Right atrium auricular region (tissue), 2 donors: Measurements from ENCODE around the gene TLR6. TPM values are rescaled to one million over a fixed set of nuclear protein-coding genes. Genes with fewer than 3 reads are reported as not detected.

Experiments used
- DNase-seq: peaks from one replicate; pipeline ENCODE4 v3.0.0-alpha.2; 2019; ENCODE audit warnings: low spot score
- H3K27ac ChIP-seq, 2 donors: fragments of 200-600 bp; sonication (generic); 1 replicate in 1 of 2; 2 replicates in 1 of 2; pipeline ENCODE4 v1.5.1; 2016 to 2019
- H3K27me3 ChIP-seq, 2 donors: fragments of 200-600 bp; sonication (generic); one replicate each; pipeline versions ENCODE4 v1.5.1 to v1.6.0; 2017 to 2019
- H3K36me3 ChIP-seq: fragments of 200-600 bp; sonication (generic); one replicate; pipeline ENCODE4 v1.5.1; 2016
- H3K4me1 ChIP-seq, 2 donors: fragments of 200-600 bp; sonication (generic); one replicate each; pipeline versions ENCODE4 v1.5.1 to v1.6.0; 2017 to 2019
- H3K4me3 ChIP-seq, 2 donors: fragments of 200-600 bp; sonication (generic); 1 replicate in 1 of 2; 2 replicates in 1 of 2; pipeline ENCODE4 v1.5.1; 2017 to 2019; ENCODE audit warnings: mild to moderate bottlenecking in 1 of 2, moderate library complexity in 1 of 2
- H3K9me3 ChIP-seq, 2 donors: fragments of 200-600 bp; sonication (generic); one replicate each; pipeline ENCODE4 v1.5.1; 2019
- total RNA-seq, 2 donors: library from RNA; depleted of rRNA; stranded (reverse); fragments of >200 nt; gene quantifications; one replicate each; pipeline ENCODE4 v1.1.0, GENCODE V29; 2016
- TF ChIP-seq, protein P1 (sequence below), 2 donors: fragments of 200-600 bp; sonication (generic); IDR thresholded peaks; one replicate each; pipeline ENCODE4 v1.5.1; 2019; ENCODE audit warnings: antibody characterized with exemption in 2 of 2

Gene TLR6
- total RNA-seq, 2 donors from 2014 or later, result 1.2 to 2.3 TPM

DNA sequence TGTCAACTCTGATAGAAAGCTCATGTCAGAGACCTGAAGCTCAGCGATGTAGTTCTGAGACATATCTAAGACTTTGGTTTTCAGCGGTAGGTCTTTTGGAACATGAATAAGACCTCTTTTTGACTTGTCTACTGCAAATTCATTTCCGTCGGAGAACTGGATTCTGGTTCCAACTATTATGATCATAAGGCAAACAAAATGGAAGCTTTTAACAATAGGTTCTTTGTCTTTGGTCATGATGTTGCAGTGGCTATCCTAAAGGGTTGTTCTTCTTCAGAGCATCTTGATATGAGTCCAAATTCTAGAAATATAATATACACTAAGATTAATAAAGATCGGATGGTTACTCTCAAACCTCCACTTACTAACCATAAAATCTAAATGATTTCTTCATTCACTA is 27.4 kb downstream of the TLR6 start:
- H3K4me1 ChIP-seq, result no peaks in the 10 kb centered on the region
- H3K36me3 ChIP-seq, result no peaks in the 10 kb centered on the region
- H3K4me3 ChIP-seq, result no peak overlapping the region
- no peak overlapping the region for H3K27ac ChIP-seq
- TF ChIP-seq, protein P1, sequence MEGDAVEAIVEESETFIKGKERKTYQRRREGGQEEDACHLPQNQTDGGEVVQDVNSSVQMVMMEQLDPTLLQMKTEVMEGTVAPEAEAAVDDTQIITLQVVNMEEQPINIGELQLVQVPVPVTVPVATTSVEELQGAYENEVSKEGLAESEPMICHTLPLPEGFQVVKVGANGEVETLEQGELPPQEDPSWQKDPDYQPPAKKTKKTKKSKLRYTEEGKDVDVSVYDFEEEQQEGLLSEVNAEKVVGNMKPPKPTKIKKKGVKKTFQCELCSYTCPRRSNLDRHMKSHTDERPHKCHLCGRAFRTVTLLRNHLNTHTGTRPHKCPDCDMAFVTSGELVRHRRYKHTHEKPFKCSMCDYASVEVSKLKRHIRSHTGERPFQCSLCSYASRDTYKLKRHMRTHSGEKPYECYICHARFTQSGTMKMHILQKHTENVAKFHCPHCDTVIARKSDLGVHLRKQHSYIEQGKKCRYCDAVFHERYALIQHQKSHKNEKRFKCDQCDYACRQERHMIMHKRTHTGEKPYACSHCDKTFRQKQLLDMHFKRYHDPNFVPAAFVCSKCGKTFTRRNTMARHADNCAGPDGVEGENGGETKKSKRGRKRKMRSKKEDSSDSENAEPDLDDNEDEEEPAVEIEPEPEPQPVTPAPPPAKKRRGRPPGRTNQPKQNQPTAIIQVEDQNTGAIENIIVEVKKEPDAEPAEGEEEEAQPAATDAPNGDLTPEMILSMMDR (IDR thresholded peaks at IDR 0.05), result no peak
- H3K9me3 ChIP-seq, result peaks cover 0 to 4% of the 10 kb centered on the region in 2 donors
- DNase-seq, result no peak
- no peaks in the 10 kb centered on the region for H3K27me3 ChIP-seq

DNA sequence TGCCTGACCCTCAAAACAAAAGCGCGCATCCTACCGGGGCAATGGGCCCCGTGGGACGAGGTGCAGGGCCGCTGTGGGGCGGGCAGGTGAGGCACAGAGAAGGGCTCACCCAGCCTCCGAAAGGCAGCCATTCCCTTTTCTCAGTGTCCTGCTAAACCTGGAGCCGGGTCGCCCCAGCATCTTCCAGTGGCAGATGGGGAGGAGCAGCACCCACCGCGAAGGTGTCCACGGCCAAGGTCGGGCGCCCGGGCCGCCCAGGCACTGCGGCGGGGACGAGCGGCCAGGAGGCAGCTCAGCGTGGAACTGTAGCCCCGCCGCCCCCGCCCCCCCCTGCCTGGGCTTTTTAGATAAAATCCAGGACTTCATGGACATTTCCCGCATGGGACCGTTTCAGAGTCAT is 32.9 kb downstream of the TLR6 start:
- no peak for DNase-seq
- Histone ChIP-seq H3K4me3 (no peak overlapping the region), H3K27me3 (no peaks in the 10 kb centered on the region), H3K9me3 (no peaks in the 10 kb centered on the region), H3K4me1 (no peaks in the 10 kb centered on the region), H3K27ac (no peak overlapping the region), H3K36me3 (no peaks in the 10 kb centered on the region)
- TF ChIP-seq, protein P1 (IDR thresholded peaks at IDR 0.05), result no peak

DNA sequence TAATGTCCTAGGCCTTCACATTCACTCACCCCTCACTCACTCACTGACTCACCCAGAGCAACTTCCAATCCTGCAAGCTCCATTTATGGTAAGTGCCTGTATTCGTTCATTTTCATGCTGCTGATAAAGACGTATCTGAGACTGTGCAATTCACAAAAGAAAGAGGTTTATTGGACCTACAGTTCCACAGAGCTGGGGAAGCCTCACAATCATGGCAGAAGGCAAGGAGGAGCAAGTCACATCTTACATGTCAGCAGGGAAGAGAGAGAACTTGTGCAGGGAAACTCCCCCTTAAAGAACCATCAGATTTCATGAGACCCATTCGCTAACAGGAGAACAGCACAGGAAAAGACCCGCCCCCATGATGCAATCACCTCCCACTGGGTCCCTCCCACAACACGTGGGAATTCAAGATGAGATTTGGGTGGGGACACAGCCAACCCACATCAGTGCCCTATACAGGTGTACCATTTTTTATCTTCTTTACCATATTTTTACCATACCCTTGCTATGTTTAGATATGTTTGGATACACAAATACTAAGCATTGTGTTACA is 33.8 kb downstream of the TLR6 start:
- H3K4me1 ChIP-seq, result no peaks in the 10 kb centered on the region
- H3K36me3 ChIP-seq, result no peaks in the 10 kb centered on the region
- TF ChIP-seq, protein P1 (IDR thresholded peaks at IDR 0.05), result no peak
- no peak for DNase-seq
- no peak overlapping the region for H3K27ac ChIP-seq
- no peaks in the 10 kb centered on the region for H3K27me3 ChIP-seq
- no peaks in the 10 kb centered on the region for H3K9me3 ChIP-seq
- no peak overlapping the region for H3K4me3 ChIP-seq

DNA sequence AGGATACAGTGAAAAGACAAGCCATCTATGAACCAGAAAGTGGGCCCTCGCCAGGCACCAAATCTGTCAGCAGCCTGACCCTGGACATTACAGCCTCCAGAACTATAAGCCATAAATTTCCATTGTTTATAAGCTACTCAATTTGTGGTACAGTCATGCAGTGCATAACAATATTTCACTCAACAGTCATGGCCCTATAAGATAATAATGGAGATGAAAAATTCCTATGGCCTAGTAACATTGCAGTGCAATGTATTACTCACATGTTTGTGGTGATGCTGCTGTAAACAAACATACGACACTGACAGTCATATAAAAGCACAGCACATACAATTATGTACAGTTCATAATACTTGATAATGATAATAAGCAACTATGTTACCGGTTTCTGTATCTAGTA is 34.9 kb downstream of the TLR6 start:
- no peaks in the 10 kb centered on the region for H3K9me3 ChIP-seq
- no peaks in the 10 kb centered on the region for H3K4me1 ChIP-seq
- H3K27ac ChIP-seq, result no peak overlapping the region
- H3K4me3 ChIP-seq, result no peak overlapping the region
- no peaks in the 10 kb centered on the region for H3K36me3 ChIP-seq
- no peak for DNase-seq
- H3K27me3 ChIP-seq, result no peaks in the 10 kb centered on the region
- TF ChIP-seq, protein P1 (IDR thresholded peaks at IDR 0.05), result no peak

DNA sequence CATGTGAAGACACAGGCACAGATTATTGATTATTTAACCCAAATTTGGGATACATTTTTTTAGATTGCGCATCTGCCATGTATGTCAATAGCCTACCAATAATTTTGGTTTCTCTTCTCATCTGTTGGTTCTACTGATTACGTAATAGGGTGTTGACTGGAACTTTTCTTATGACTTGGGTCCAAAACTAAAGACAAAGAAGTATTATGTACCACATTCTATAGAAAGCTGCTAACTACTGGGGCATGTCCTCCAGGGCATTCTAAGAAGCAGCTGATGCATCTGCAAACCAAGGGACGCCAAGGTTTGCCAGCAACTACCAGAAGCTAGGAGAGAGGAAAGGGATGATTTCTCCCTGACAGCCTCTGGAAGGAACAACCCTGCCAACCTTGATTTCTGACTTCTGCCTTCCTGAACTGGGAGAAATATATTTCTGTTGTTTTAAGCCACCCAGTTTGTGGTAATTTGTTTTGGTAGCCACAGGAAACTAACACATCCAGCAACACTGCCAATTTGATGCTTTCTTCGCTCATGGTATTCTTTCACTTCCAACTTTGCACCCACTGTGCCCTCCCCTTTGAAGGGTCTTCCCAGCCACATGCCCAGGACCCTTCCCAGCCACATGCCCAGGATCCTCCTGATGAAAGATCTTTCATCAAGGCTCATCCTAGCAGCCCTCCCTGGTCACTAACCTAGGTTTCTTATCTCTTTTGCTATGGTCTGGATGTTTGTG is 36.1 kb downstream of the TLR6 start:
- TF ChIP-seq, protein P1 (IDR thresholded peaks at IDR 0.05), result no peak
- DNase-seq, result no peak
- Histone ChIP-seq H3K27me3 (no peaks in the 10 kb centered on the region), H3K4me1 (no peaks in the 10 kb centered on the region), H3K4me3 (no peak overlapping the region), H3K36me3 (no peaks in the 10 kb centered on the region), H3K27ac (no peak overlapping the region), H3K9me3 (no peaks in the 10 kb centered on the region)
